Testis (tissue), 3 donors: Measurements from ENCODE around the gene PDE8B. TPM values are rescaled to one million over a fixed set of nuclear protein-coding genes. Genes with fewer than 3 reads are reported as not detected.

ENCODE experiments used
- DNase-seq: peaks from one replicate; pipeline ENCODE4 v3.0.0-alpha.2; 2019
- H3K27ac ChIP-seq, 2 donors: fragments of 200-600 bp; sonication (generic); one replicate each; pipeline ENCODE4 v1.5.1; 2019
- H3K27me3 ChIP-seq: fragments of 200-600 bp; sonication (generic); one replicate; pipeline ENCODE4 v1.5.1; 2019
- H3K36me3 ChIP-seq: fragments of 200-600 bp; sonication (generic); one replicate; pipeline ENCODE4 v1.5.1; 2017; ENCODE audit warnings: low read depth; ENCODE audit errors: missing control alignments
- H3K4me1 ChIP-seq: fragments of 200-600 bp; sonication (generic); one replicate; pipeline ENCODE4 v1.5.1; 2019
- H3K4me3 ChIP-seq, 2 donors: fragments of 200-600 bp; sonication (generic); one replicate each; pipeline ENCODE4 v1.5.1; 2017 to 2019
- H3K9me3 ChIP-seq: fragments of 200-600 bp; sonication (generic); one replicate; pipeline ENCODE4 v1.5.1; 2017
- POLR2A ChIP-seq: fragments of 450-650 bp; IDR thresholded peaks from one replicate; pipeline ENCODE4 v1.6.1; 2017; ENCODE audit warnings: antibody characterized with exemption, mild to moderate bottlenecking, moderate library complexity
- WGBS, 2 donors: methylation state at CpG; one replicate each; pipeline ENCODE4 v1.1.5; 2018; 5-methylcytosine and 5-hydroxymethylcytosine counted together
- intact Hi-C: fragments of 100-400 bp; cut with DNase I; formaldehyde crosslinking; loops from one replicate; pipeline ENCODE4 v1.15.1; 2023; ENCODE audit warnings: low total_unique reads
- polyA plus RNA-seq: library from polyadenylated mRNA; stranded (reverse); fragments of 350-450 nt; fragmentation: Illumina TruSeq; extraction: RNeasy Lipid Tissue Mini Kit (QIAGEN cat#74804); gene quantifications from one replicate; pipeline ENCODE4 v1.2.3, GENCODE V29; 2014; ENCODE audit warnings: low read depth, low replicate concordance; ENCODE audit not compliant: insufficient read depth
- total RNA-seq, 2 donors: library from RNA; depleted of rRNA; stranded (reverse); fragments of >200 nt; gene quantifications; one replicate each; pipeline ENCODE4 v1.2.3, GENCODE V29; 2016
- TF ChIP-seq, protein P1 (sequence below), 3 experiments: fragments of 450-650 bp in 2 of 3; fragments of 200-600 bp in 1 of 3; sonication (generic) in 1 of 3; IDR thresholded peaks; one replicate each; pipeline ENCODE4 v1.5.1; 2016 to 2019; ENCODE audit warnings: antibody characterized with exemption in 3 of 3, mild to moderate bottlenecking in 2 of 3, moderate library complexity in 1 of 3

Gene PDE8B
- total and polyA plus RNA-seq, 3 donors from 2014 or later: 2.0 to 7.2 (median 5.8) TPM

DNA sequence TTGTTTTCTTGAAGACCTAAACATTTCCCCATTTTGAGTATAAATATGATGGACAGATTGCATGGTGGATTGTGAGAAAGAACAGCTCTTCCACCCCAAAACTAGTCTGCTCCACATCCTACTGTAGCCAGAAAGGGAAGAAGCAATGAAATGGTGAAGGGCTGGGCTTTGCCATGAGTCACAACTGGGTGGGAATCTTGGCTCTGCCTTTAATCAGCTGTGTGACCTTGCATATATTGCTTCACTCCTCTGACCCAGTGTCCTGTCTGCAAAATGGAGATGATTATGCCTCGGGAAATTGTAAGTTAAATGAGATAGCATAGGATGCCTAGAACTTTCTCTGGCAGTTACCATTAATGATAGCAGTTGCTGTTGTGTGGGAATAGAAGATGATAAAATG lies 101.9 kb downstream of the PDE8B start:
- Histone ChIP-seq H3K9me3 (no peaks in the 10 kb centered on the region), H3K4me1 (no peaks in the 10 kb centered on the region), H3K27ac (no peak overlapping the region), H3K4me3 (no peak overlapping the region), H3K27me3 (no peaks in the 10 kb centered on the region), H3K36me3 (no peaks in the 10 kb centered on the region)
- WGBS, 2 donors: 42 to 53% methylated on average over 1 of the region's 1 CpG
- TF ChIP-seq POLR2A: no peak
- TF ChIP-seq, protein P1, sequence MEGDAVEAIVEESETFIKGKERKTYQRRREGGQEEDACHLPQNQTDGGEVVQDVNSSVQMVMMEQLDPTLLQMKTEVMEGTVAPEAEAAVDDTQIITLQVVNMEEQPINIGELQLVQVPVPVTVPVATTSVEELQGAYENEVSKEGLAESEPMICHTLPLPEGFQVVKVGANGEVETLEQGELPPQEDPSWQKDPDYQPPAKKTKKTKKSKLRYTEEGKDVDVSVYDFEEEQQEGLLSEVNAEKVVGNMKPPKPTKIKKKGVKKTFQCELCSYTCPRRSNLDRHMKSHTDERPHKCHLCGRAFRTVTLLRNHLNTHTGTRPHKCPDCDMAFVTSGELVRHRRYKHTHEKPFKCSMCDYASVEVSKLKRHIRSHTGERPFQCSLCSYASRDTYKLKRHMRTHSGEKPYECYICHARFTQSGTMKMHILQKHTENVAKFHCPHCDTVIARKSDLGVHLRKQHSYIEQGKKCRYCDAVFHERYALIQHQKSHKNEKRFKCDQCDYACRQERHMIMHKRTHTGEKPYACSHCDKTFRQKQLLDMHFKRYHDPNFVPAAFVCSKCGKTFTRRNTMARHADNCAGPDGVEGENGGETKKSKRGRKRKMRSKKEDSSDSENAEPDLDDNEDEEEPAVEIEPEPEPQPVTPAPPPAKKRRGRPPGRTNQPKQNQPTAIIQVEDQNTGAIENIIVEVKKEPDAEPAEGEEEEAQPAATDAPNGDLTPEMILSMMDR (IDR thresholded peaks at IDR 0.05): no peak
- intact Hi-C loops: no loop called here
- DNase-seq: no peak

DNA sequence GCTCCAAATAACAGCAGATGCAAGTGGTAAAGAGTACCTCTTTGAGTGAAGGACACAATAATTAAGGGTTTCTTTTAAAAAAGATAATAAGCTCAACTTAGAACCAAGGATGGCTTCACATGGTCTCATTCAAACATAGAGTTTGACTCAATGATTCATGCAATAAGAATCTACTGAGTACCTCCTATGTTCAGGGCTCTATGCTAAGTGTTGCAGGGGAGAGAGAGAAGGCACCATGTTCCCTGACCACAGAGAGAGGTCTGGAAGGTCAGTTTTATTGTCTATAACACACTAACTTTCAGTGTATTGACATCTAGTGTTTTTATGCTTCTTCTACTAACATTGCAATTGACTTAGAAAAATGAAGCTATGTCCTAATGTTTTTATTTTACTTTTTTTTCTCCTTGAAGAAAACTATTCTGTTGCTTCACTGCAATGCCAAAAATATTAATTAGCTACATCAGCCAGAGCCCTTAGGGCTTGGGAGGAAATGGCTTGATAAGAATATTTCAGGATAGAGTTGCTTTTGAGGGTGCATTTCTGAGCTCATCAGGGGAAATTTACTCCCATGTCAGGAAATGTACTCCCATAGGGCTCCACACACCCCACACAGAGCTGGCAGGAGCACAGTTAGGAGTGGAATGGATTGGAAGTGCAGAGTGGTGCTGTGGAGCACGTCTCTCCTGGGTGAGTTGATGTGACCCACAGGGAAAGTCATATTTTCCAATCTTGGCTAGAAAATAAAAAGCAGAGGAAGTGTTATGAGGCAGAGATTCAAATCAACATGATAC lies 106.6 kb downstream of the PDE8B start:
- no peak for TF ChIP-seq POLR2A
- TF ChIP-seq, protein P1 (IDR thresholded peaks at IDR 0.05): no peak
- Histone ChIP-seq H3K9me3 (no peaks in the 10 kb centered on the region), H3K4me1 (no peaks in the 10 kb centered on the region), H3K36me3 (no peaks in the 10 kb centered on the region), H3K27me3 (no peaks in the 10 kb centered on the region), H3K27ac (no peak overlapping the region), H3K4me3 (no peak overlapping the region)
- intact Hi-C loops: no loop called here
- 38 to 67% methylated on average over 1 of the region's 1 CpG for WGBS, 2 donors
- no peak for DNase-seq

DNA sequence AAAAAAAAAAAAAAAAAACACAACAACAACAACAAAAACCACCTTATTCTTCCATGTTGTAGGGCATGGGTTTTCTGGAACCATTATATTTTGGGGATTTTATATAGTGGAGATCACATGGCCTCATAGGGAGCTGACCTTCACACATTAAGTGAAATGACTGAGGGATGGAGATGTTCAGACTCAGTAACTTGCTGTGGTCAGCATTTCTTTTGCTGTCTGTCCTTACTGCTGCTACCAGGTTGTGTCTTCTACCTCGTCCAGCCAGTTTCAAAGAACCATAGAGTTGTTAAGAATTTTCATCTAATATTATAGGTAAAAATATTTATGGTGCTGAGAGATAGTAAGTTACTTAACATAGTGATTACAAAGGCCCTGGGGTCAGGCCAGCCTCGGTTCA lies 107.6 kb downstream of the PDE8B start:
- WGBS, 2 donors: 79 to 90% methylated on average over 2 of the region's 2 CpGs
- no peak for DNase-seq
- intact Hi-C loops: no loop called here
- Histone ChIP-seq H3K27me3 (no peaks in the 10 kb centered on the region), H3K4me1 (no peaks in the 10 kb centered on the region), H3K27ac (no peak overlapping the region), H3K4me3 (no peak overlapping the region), H3K9me3 (no peaks in the 10 kb centered on the region), H3K36me3 (no peaks in the 10 kb centered on the region)
- TF ChIP-seq, protein P1 (IDR thresholded peaks at IDR 0.05): no peak
- TF ChIP-seq POLR2A: no peak

DNA sequence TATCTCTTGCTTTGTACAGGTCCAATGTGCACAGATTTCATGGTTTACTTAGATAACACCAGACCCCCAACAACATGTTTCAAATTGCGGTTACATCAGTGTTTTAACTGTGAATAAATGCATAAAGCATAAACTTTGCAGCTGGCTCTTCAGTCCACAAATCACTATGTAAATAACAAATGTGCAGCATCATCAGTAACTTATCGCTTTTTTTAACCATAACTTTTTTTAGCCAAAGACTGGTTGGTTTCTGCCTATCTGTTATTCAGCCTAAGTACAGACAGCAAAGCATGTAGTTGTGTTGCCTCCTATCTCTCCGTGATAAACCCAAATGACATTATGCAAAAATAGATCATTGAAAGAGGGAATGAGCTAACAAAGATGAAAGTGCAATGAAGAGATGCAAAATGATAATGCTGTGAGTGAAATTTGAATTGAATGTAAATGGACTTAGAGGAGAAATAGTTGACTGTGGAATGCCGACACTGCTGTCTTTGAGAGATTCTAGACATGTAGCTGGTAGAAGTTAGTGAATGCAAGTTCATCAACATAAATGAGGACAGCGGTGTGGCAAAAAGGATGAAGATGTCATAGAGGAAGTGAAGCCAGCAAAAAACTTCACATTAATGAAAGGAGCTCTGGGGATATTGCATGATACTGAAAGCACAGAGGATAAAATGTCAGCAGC lies 108.8 kb downstream of the PDE8B start:
- TF ChIP-seq, protein P1 (IDR thresholded peaks at IDR 0.05): no peak
- TF ChIP-seq POLR2A: no peak
- no peaks in the 10 kb centered on the region for H3K4me1 ChIP-seq
- H3K9me3 ChIP-seq: no peaks in the 10 kb centered on the region
- no peak overlapping the region for H3K4me3 ChIP-seq
- 74 to 90% methylated on average over 5 of the region's 5 CpGs for WGBS, 2 donors
- DNase-seq: no peak
- no peaks in the 10 kb centered on the region for H3K36me3 ChIP-seq
- H3K27ac ChIP-seq: no peak overlapping the region
- intact Hi-C loops: no loop called here
- H3K27me3 ChIP-seq: no peaks in the 10 kb centered on the region
